AML-193 (cell line): ENCODE measurements around the gene RHOJ.
A peak's percentile ranks its signal among the peaks of the same experiment; 100 is the strongest.
"Not testable (repeated sequence)": the region's sequence is repeated elsewhere in the genome, so short reads cannot be mapped to it uniquely, and the experiment has no call there.

ENCODE experiments used
- DNase-seq, 2 experiments: peaks; one replicate each; lab custom pipeline; 2025; lab: John Stamatoyannopoulos, UW

Gene RHOJ

GRCh38 chr14:63297372-63298063, 93.3 kb downstream of the RHOJ start:
- DNase-seq = no peak

GRCh38 chr14:63299351-63300110, 95.3 kb downstream of the RHOJ start:
- no peak for DNase-seq

GRCh38 chr14:63300854-63301253, 96.6 kb downstream of the RHOJ start:
- no peak for DNase-seq

GRCh38 chr14:63301891-63302534, 97.8 kb downstream of the RHOJ start:
- no peak for DNase-seq

GRCh38 chr14:63304429-63304828, 100.2 kb downstream of the RHOJ start:
- DNase-seq = not testable (repeated sequence)

GRCh38 chr14:63308723-63309317, 104.6 kb downstream of the RHOJ start:
- DNase-seq = peak in 1 of 2 experiments; percentile 1

- no peak for DNase-seq
Measured at GRCh38 chr14:63318835-63319234, 114.6 kb downstream of the RHOJ start, which contains the start of gene GPHB5. GPHB5 (minus strand) TSS chr14:63318935; CDS start chr14:63317849, 1,086 bp downstream.

- no peak for DNase-seq
Measured at GRCh38 chr14:63322472-63322871, 118.2 kb downstream of the RHOJ start.

GRCh38 chr14:63322897-63323573, 118.8 kb downstream of the RHOJ start:
- no peak for DNase-seq

- DNase-seq = no peak
Measured at GRCh38 chr14:63326840-63327239, 122.6 kb downstream of the RHOJ start.

GRCh38 chr14:63328787-63329737, 124.8 kb downstream of the RHOJ start:
- no peak for DNase-seq

- no peak for DNase-seq
Measured at GRCh38 chr14:63342371-63342770, 138.1 kb downstream of the RHOJ start.
